IMR-90 (cell line): ENCODE data around the gene CYB5R2. TPM values are rescaled to one million over a fixed set of nuclear protein-coding genes. Genes with fewer than 3 reads are reported as not detected.

Experiments
- ATAC-seq: fragments of 200-7000 bp; cut with Tn5 transposase; 2 replicates; pipeline ENCODE4 v1.9.1; 2020; ENCODE audit warnings: low read depth, mild to moderate bottlenecking, moderate library complexity
- BruUV-seq: library from RNA; stranded (reverse); fragments of 400-500 nt; replicated peaks from 2 replicates; lab custom pipeline; 2021; lab: Mats Ljungman, UMichigan
- CTCF ChIA-PET: fragments of 300-600 bp; formaldehyde crosslinking; extraction: SDS; loops from one replicate; lab custom pipeline; 2021; ENCODE audit warnings: antibody characterized with exemption; lab: Yijun Ruan, JAX
- POLR2A ChIA-PET: fragments of 300-600 bp; sonication (Branson Sonifier 250); formaldehyde crosslinking; loops from one replicate; lab custom pipeline; 2022; ENCODE audit warnings: antibody characterized with exemption; ENCODE audit not compliant: unreplicated experiment; lab: Charles Lee
- DNase-seq: peaks from one replicate; pipeline ENCODE4 v3.0.0; 2013
- H2AFZ ChIP-seq: replicated peaks from 2 replicates; pipeline ENCODE3; 2013; ENCODE audit warnings: low read length, mild to moderate bottlenecking; ENCODE audit not compliant: poor library complexity
- H2AK5ac ChIP-seq: 2 replicates; pipeline ENCODE4 v1.6.1; 2013; ENCODE audit warnings: low read depth, low read length, inconsistent platforms
- H2AK9ac ChIP-seq: replicated peaks from 2 replicates; pipeline ENCODE3; 2013; ENCODE audit warnings: mild to moderate bottlenecking, low read depth, low read length, moderate library complexity; ENCODE audit not compliant: poor library complexity
- H2BK120ac ChIP-seq: 2 replicates; pipeline ENCODE4 v1.6.1; 2013; ENCODE audit warnings: low read depth, low read length, inconsistent platforms
- H2BK15ac ChIP-seq: 3 replicates; pipeline ENCODE4 v1.6.1; 2013; ENCODE audit warnings: low read depth, low read length, inconsistent platforms
- H2BK20ac ChIP-seq: 2 replicates; pipeline ENCODE4 v1.6.1; 2013; ENCODE audit warnings: low read depth, mild to moderate bottlenecking, inconsistent platforms, low read length, moderate library complexity
- H2BK5ac ChIP-seq: 2 replicates; pipeline ENCODE4 v1.6.1; 2013; ENCODE audit warnings: mild to moderate bottlenecking, low read depth, low read length, inconsistent platforms; ENCODE audit not compliant: poor library complexity, severe bottlenecking
- H3K14ac ChIP-seq: replicated peaks from 2 replicates; pipeline ENCODE4 v1.6.1; 2013; ENCODE audit warnings: low read depth, low read length, inconsistent platforms
- H3K18ac ChIP-seq: 2 replicates; pipeline ENCODE4 v1.6.1; 2013; ENCODE audit warnings: low read depth, low read length, control low read depth
- H3K23ac ChIP-seq: 2 replicates; pipeline ENCODE4 v1.6.1; 2013; ENCODE audit warnings: low read depth, low read length, inconsistent platforms
- H3K27ac ChIP-seq: 2 replicates; pipeline ENCODE4 v1.5.1; 2013; ENCODE audit warnings: mild to moderate bottlenecking, control low read depth, low read length; ENCODE audit not compliant: insufficient read depth
- H3K27me3 ChIP-seq: 2 replicates; pipeline ENCODE4 v1.6.1; 2013; ENCODE audit warnings: low read length; ENCODE audit not compliant: control insufficient read depth, insufficient read depth
- H3K36me3 ChIP-seq: 2 replicates; pipeline ENCODE4 v1.6.1; 2013; ENCODE audit warnings: low read length, mixed read lengths; ENCODE audit not compliant: control insufficient read depth, insufficient read depth
- H3K4ac ChIP-seq: 2 replicates; pipeline ENCODE4 v1.6.1; 2013; ENCODE audit warnings: low read depth, low read length, inconsistent platforms
- H3K4me1 ChIP-seq: 2 replicates; pipeline ENCODE4 v1.6.1; 2013; ENCODE audit warnings: low read length, mixed read lengths; ENCODE audit not compliant: control insufficient read depth, insufficient read depth
- H3K4me2 ChIP-seq: 2 replicates; pipeline ENCODE4 v1.6.1; 2013; ENCODE audit warnings: low read depth, mild to moderate bottlenecking, control low read depth, low read length, moderate library complexity
- H3K4me3 ChIP-seq: 2 replicates; pipeline ENCODE4 v1.5.1; 2013; ENCODE audit warnings: low read depth, mild to moderate bottlenecking, control low read depth, low read length, moderate library complexity; ENCODE audit not compliant: insufficient read depth
- H3K56ac ChIP-seq: 2 replicates; pipeline ENCODE4 v1.6.1; 2013; ENCODE audit warnings: low read length, inconsistent platforms; ENCODE audit not compliant: insufficient read depth; ENCODE audit errors: extremely low read depth
- H3K79me1 ChIP-seq, 2 experiments: 2 replicates each; pipeline ENCODE4 v1.6.1; 2013; ENCODE audit warnings: low read length in 2 of 2, inconsistent platforms in 1 of 2, low read depth in 1 of 2
- H3K9ac ChIP-seq: 2 replicates; pipeline ENCODE4 v1.6.1; 2013; ENCODE audit warnings: low read depth, low read length, control low read depth
- H3K9me1 ChIP-seq: 2 replicates; pipeline ENCODE4 v1.6.1; 2013; ENCODE audit warnings: low read length, inconsistent platforms; ENCODE audit not compliant: insufficient read depth
- H3K9me3 ChIP-seq: 2 replicates; pipeline ENCODE4 v1.6.1; 2013; ENCODE audit warnings: low read length; ENCODE audit not compliant: control insufficient read depth, insufficient read depth
- H4K20me1 ChIP-seq: 2 replicates; pipeline ENCODE4 v1.6.1; 2013; ENCODE audit warnings: low read length, inconsistent platforms; ENCODE audit not compliant: insufficient read depth
- H4K5ac ChIP-seq: 2 replicates; pipeline ENCODE4 v1.6.1; 2013; ENCODE audit warnings: mild to moderate bottlenecking, low read depth, low read length, control low read depth
- H4K8ac ChIP-seq, 2 experiments: 2 replicates each; pipeline ENCODE4 v1.6.1; 2013; ENCODE audit warnings: low read depth in 2 of 2, low read length in 2 of 2, control low read depth in 1 of 2, inconsistent platforms in 1 of 2
- H4K91ac ChIP-seq: 2 replicates; pipeline ENCODE4 v1.6.1; 2013; ENCODE audit warnings: low read depth, low read length, inconsistent platforms; ENCODE audit not compliant: insufficient read depth
- CTCF ChIP-seq: conservative IDR thresholded peaks from 2 replicates; pipeline ENCODE4 v1.5.1; 2012; ENCODE audit warnings: mild to moderate bottlenecking, low read depth, low read length, improper control_type of control experiment
- ELK1 ChIP-seq: fragments of 150-350 bp; IDR thresholded peaks from 2 replicates; pipeline ENCODE4 v1.6.1; 2016; ENCODE audit warnings: low read depth, mild to moderate bottlenecking, low read length, moderate library complexity, borderline replicate concordance
- FOS ChIP-seq: fragments of 150-350 bp; IDR thresholded peaks from 2 replicates; pipeline ENCODE4 v1.6.1; 2016; ENCODE audit warnings: low read depth, low read length
- MXI1 ChIP-seq: IDR thresholded peaks from 2 replicates; pipeline ENCODE4 v1.6.1; 2012; ENCODE audit warnings: low read depth, mild to moderate bottlenecking, low read length, moderate library complexity, borderline replicate concordance
- NFE2L2 ChIP-seq: fragments of 150-350 bp; IDR thresholded peaks from 2 replicates; pipeline ENCODE4 v1.6.1; 2016; ENCODE audit warnings: low read depth, mild to moderate bottlenecking, low read length
- POLR2A ChIP-seq: IDR thresholded peaks from 2 replicates; pipeline ENCODE4 v1.6.1; 2012; ENCODE audit warnings: mild to moderate bottlenecking, low read depth, low read length
- RCOR1 ChIP-seq: IDR thresholded peaks from 2 replicates; pipeline ENCODE4 v1.6.1; 2012; ENCODE audit warnings: mild to moderate bottlenecking, low read length, improper control_type of control experiment; ENCODE audit not compliant: insufficient replicate concordance
- SMC3 ChIP-seq: fragments of 150-350 bp; IDR thresholded peaks from 2 replicates; pipeline ENCODE4 v1.6.1; 2016; ENCODE audit warnings: low read depth, mild to moderate bottlenecking, antibody characterized with exemption, low read length, moderate library complexity
- USF2 ChIP-seq: fragments of 150-350 bp; IDR thresholded peaks from 2 replicates; pipeline ENCODE4 v1.6.1; 2017; ENCODE audit warnings: mild to moderate bottlenecking, antibody characterized with exemption, low read length, low read depth
- WGBS, 2 experiments: methylation state at CpG; one replicate each; pipeline versions ENCODE4 v1.1.5 to v1.1.7; 2013; ENCODE audit warnings: missing lambda C conversion rate in 2 of 2; ENCODE audit not compliant: insufficient read length in 1 of 2; ENCODE audit errors: extremely low coverage in 2 of 2; 5-methylcytosine and 5-hydroxymethylcytosine counted together
- dilution Hi-C: fragments of 300-500 bp; cut with HindIII; formaldehyde crosslinking; loops from one replicate; pipeline ENCODE4 v1.14.3; 2018; ENCODE audit warnings: low sequenced_read_pairs; ENCODE audit not compliant: unreplicated experiment
- in situ Hi-C: fragments of 300-500 bp; cut with MboI; formaldehyde crosslinking; loops from 3 replicates; pipeline ENCODE4 v1.14.3; 2019; ENCODE audit warnings: low sequenced_read_pairs, inconsistent platforms, mixed read lengths
- intact Hi-C: fragments of 100-400 bp; cut with micrococcal nuclease; formaldehyde crosslinking; loops from 2 replicates; pipeline ENCODE4 v1.10.0; 2022
- polyA plus RNA-seq, 3 experiments: library from polyadenylated mRNA; depleted of rRNA; stranded (reverse); fragments of >200 nt; gene quantifications; 2 replicates each; pipeline ENCODE4 v1.2.3, GENCODE V29; 2012; ENCODE audit warnings: low replicate concordance in 1 of 3
- total RNA-seq: library from RNA; depleted of rRNA; stranded (reverse); fragments of >200 nt; gene quantifications from 2 replicates; pipeline ENCODE4 v1.2.3, GENCODE V29; 2012

Gene CYB5R2
- total and polyA plus RNA-seq, 2 of the 4 experiments (the other 2 are of a cell fraction): 4.5 to 4.7 TPM

GRCh38 chr11:7622721-7623120, 50.6 kb downstream of the CYB5R2 start:
- H3K4me1 ChIP-seq: no peaks in the 10 kb centered on the region
- no peak overlapping the region for H2AFZ ChIP-seq
- in situ Hi-C loops (no loop called here), intact Hi-C loops (no loop called here), dilution Hi-C loops (no loop called here)
- H3K18ac ChIP-seq: no peak overlapping the region
- no peaks in the 10 kb centered on the region; the same call in 1 of the 2 replicates for H3K9me1 ChIP-seq
- H3K36me3 ChIP-seq: no peaks in the 10 kb centered on the region
- no peak overlapping the region for H3K4me3 ChIP-seq
- no TSS peak for BruUV-seq
- H3K56ac ChIP-seq: no peak overlapping the region
- DNase-seq (no peak), ATAC-seq (no peak)
- no peak overlapping the region for H2BK20ac ChIP-seq
- no peak overlapping the region for H3K23ac ChIP-seq
- H3K14ac ChIP-seq: no peak overlapping the region
- TF ChIP-seq MXI1: no peak
- no peak for TF ChIP-seq CTCF
- no peak for TF ChIP-seq ELK1
- TF ChIP-seq FOS: no peak
- no peak for TF ChIP-seq NFE2L2
- TF ChIP-seq USF2: no peak
- TF ChIP-seq SMC3: no peak
- TF ChIP-seq POLR2A: no peak
- TF ChIP-seq RCOR1: no peak
- peaks cover 2% of the 10 kb centered on the region; the same call in 1 of the 2 replicates for H3K27me3 ChIP-seq
- H3K9ac ChIP-seq: no peak overlapping the region
- CTCF ChIA-PET: no interaction called here
- no peak overlapping the region for H2BK5ac ChIP-seq
- H3K79me1 ChIP-seq: no peaks in the 10 kb centered on the region
- H2BK120ac ChIP-seq: no peak overlapping the region
- no peak overlapping the region for H3K4me2 ChIP-seq
- H4K20me1 ChIP-seq: no peaks in the 10 kb centered on the region
- no peak overlapping the region for H2AK9ac ChIP-seq
- POLR2A ChIA-PET: no interaction called here
- no peak overlapping the region for H4K8ac ChIP-seq
- H3K27ac ChIP-seq: no peak overlapping the region
- no peak overlapping the region for H2AK5ac ChIP-seq
- no CpG with 5 or more reads among the region's 2 CpGs for WGBS, 2 experiments
- H2BK15ac ChIP-seq: no peak overlapping the region
- no peaks in the 10 kb centered on the region for H3K9me3 ChIP-seq
- H3K4ac ChIP-seq: no peak overlapping the region
- H4K5ac ChIP-seq: no peak overlapping the region
- no peak overlapping the region for H4K91ac ChIP-seq
